Calu3 (cell line): ENCODE measurements around the gene ADGRG1. TPM values are rescaled to one million over a fixed set of nuclear protein-coding genes. Genes with fewer than 3 reads are reported as not detected.
A peak's percentile ranks its signal among the peaks of the same experiment; 100 is the strongest.

Experiments used
- BruUV-seq: library from RNA; stranded (reverse); fragments of 400-500 nt; replicated peaks from 2 replicates; lab custom pipeline; 2021; lab: Mats Ljungman, UMichigan
- CTCF ChIA-PET: fragments of 300-600 bp; sonication (Branson Sonifier 250); formaldehyde crosslinking; loops from one replicate; lab custom pipeline; 2022; ENCODE audit warnings: antibody characterized with exemption; lab: Charles Lee
- DNase-seq: peaks from one replicate; pipeline ENCODE4 v3.0.0; 2022
- H3K27ac Mint-ChIP-seq: one replicate; pipeline ENCODE4 v1.8.0; 2022; ENCODE audit warnings: mixed read lengths; ENCODE audit not compliant: unreplicated experiment
- H3K27me3 Mint-ChIP-seq: one replicate; pipeline ENCODE4 v1.8.0; 2022; ENCODE audit warnings: mixed read lengths; ENCODE audit not compliant: unreplicated experiment
- H3K36me3 Mint-ChIP-seq: one replicate; pipeline ENCODE4 v1.8.0; 2022; ENCODE audit warnings: mild to moderate bottlenecking, moderate library complexity, mixed read lengths; ENCODE audit not compliant: insufficient read depth, unreplicated experiment
- H3K4me1 Mint-ChIP-seq: one replicate; pipeline ENCODE4 v1.8.0; 2022; ENCODE audit warnings: mild to moderate bottlenecking, low read depth, mixed read lengths; ENCODE audit not compliant: unreplicated experiment
- H3K4me3 Mint-ChIP-seq: one replicate; pipeline ENCODE4 v1.8.0; 2022; ENCODE audit warnings: mild to moderate bottlenecking, low read depth, moderate library complexity, mixed read lengths; ENCODE audit not compliant: unreplicated experiment
- H3K9me3 Mint-ChIP-seq: one replicate; pipeline ENCODE4 v1.8.0; 2022; ENCODE audit warnings: low read depth, mixed read lengths; ENCODE audit not compliant: unreplicated experiment
- intact Hi-C: fragments of 100-400 bp; cut with micrococcal nuclease; formaldehyde crosslinking; loops from one replicate; pipeline ENCODE4 v1.10.0; 2022; ENCODE audit not compliant: unreplicated experiment
- total RNA-seq: library from RNA; stranded (reverse); gene quantifications from 2 replicates; pipeline ENCODE4 v1.2.3, GENCODE V29; 2022
- TF ChIP-seq, protein P1 (sequence below): fragments of 200-600 bp; IDR thresholded peaks from one replicate; pipeline ENCODE4 v1.8.0; 2022; ENCODE audit warnings: antibody characterized with exemption; ENCODE audit not compliant: unreplicated experiment

The ADGRG1 gene
- total RNA-seq, 1 experiment from 2014 or later, result 278 TPM

DNA sequence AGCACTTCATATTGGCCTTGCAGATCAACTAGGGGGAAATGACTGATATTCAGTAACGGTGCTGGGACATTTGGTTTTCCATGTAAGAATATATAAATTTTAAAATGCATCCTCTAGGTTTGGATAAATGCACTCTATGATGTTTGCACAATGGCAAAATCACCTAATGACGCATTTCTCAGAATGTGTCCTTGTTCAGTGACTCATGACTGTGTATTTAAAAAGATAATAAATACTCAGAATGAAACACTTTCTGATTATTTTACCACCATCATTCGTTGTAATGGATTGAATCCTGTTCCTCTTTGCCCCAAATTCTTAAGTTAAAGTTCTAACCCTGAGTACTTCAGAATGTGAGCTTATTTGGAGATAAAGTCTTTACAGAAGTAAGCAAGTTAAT is 17.2 kb upstream of the ADGRG1 start:
- Mint-ChIP-seq H3K27ac (peak overlapping the region; percentile 17), H3K9me3 (no peaks in the 10 kb centered on the region), H3K4me1 (peaks cover 16% of the 10 kb centered on the region), H3K4me3 (no peak overlapping the region), H3K36me3 (no peaks in the 10 kb centered on the region), H3K27me3 (no peaks in the 10 kb centered on the region)
- TF ChIP-seq, protein P1, sequence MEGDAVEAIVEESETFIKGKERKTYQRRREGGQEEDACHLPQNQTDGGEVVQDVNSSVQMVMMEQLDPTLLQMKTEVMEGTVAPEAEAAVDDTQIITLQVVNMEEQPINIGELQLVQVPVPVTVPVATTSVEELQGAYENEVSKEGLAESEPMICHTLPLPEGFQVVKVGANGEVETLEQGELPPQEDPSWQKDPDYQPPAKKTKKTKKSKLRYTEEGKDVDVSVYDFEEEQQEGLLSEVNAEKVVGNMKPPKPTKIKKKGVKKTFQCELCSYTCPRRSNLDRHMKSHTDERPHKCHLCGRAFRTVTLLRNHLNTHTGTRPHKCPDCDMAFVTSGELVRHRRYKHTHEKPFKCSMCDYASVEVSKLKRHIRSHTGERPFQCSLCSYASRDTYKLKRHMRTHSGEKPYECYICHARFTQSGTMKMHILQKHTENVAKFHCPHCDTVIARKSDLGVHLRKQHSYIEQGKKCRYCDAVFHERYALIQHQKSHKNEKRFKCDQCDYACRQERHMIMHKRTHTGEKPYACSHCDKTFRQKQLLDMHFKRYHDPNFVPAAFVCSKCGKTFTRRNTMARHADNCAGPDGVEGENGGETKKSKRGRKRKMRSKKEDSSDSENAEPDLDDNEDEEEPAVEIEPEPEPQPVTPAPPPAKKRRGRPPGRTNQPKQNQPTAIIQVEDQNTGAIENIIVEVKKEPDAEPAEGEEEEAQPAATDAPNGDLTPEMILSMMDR, result no peak
- DNase-seq, result no peak
- intact Hi-C loops, result no loop called here
- CTCF ChIA-PET, result interaction anchor here (1.2 to 2.0 kb wide), 2 partner anchors 9 to 20 kb away, joined by 5 to 7 read pairs; no protein-coding TSS in a partner anchor
- BruUV-seq, result no TSS peak

DNA sequence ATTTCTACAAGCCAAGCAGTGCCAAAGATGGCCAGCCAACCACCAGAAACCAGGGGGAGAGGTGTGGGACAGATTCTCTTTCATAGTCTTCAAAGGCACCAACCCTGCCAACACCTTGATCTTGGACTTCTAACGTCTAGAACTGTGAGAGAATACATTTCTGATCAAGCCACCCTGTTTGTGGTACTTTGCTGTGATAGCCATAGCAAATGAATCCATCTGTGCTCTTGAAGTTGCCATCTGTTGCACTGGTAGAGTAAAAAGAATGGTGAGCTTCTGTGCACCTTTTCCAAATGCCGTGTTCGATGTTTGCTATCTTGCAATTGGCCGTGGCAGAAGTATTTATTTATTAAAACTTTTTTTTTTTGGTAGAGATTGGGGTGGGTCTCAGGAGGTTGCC is 16.7 kb upstream of the ADGRG1 start:
- no peaks in the 10 kb centered on the region for H3K36me3 Mint-ChIP-seq
- H3K27ac Mint-ChIP-seq, result peak overlapping the region; percentile 17
- no peaks in the 10 kb centered on the region for H3K27me3 Mint-ChIP-seq
- BruUV-seq, result no TSS peak
- intact Hi-C loops, result no loop called here
- H3K9me3 Mint-ChIP-seq, result no peaks in the 10 kb centered on the region
- CTCF ChIA-PET, result interaction anchor here (2.0 kb wide), 1 partner anchor 21 kb away, joined by 5 read pairs; no protein-coding TSS in a partner anchor
- TF ChIP-seq, protein P1, result no peak
- H3K4me3 Mint-ChIP-seq, result no peak overlapping the region
- H3K4me1 Mint-ChIP-seq, result peaks cover 16% of the 10 kb centered on the region
- no peak for DNase-seq

GRCh38 chr16:57612494-57612893 is 15.9 kb upstream of the ADGRG1 start:
- DNase-seq, result no peak
- BruUV-seq, result no TSS peak
- CTCF ChIA-PET, result interaction anchor here (0.7 kb wide), 1 partner anchor 281 kb away, joined by 8 read pairs; no protein-coding TSS in a partner anchor
- H3K27ac Mint-ChIP-seq, result no peak overlapping the region
- H3K9me3 Mint-ChIP-seq, result no peaks in the 10 kb centered on the region
- H3K4me1 Mint-ChIP-seq, result peaks cover 17% of the 10 kb centered on the region
- intact Hi-C loops, result no loop called here
- H3K36me3 Mint-ChIP-seq, result no peaks in the 10 kb centered on the region
- TF ChIP-seq, protein P1, result no peak
- H3K27me3 Mint-ChIP-seq, result no peaks in the 10 kb centered on the region
- H3K4me3 Mint-ChIP-seq, result no peak overlapping the region

GRCh38 chr16:57613514-57613913 is 14.9 kb upstream of the ADGRG1 start:
- no TSS peak for BruUV-seq
- TF ChIP-seq, protein P1, result no peak
- intact Hi-C loops, result no loop called here
- DNase-seq, result no peak
- Mint-ChIP-seq H3K4me3 (no peak overlapping the region), H3K36me3 (no peaks in the 10 kb centered on the region), H3K4me1 (peaks cover 27% of the 10 kb centered on the region), H3K27me3 (no peaks in the 10 kb centered on the region), H3K27ac (no peak overlapping the region), H3K9me3 (no peaks in the 10 kb centered on the region)
- CTCF ChIA-PET, result no interaction called here
